Mammary epithelial cell (primary cell): ENCODE data around the gene CBX5.

Source experiments
- CTCF ChIP-seq, 2 donors: IDR thresholded peaks in 1 of 2; conservative IDR thresholded peaks in 1 of 2; 2 replicates each; pipeline ENCODE4 v1.5.1; 2011 to 2012; ENCODE audit warnings: inconsistent platforms in 2 of 2, low read length in 2 of 2, mild to moderate bottlenecking in 2 of 2, control low read depth in 1 of 2, low read depth in 1 of 2; ENCODE audit not compliant: insufficient read depth in 1 of 2; ENCODE audit errors: extremely low read depth in 1 of 2
- EZH2 ChIP-seq: IDR thresholded peaks from 2 replicates; pipeline ENCODE4 v1.6.1; 2012; ENCODE audit warnings: low read length, inconsistent platforms, borderline replicate concordance

GRCh38 chr12:54201001-54201794 lies 78.7 kb downstream of the CBX5 start:
- no peak for TF ChIP-seq EZH2
- peak; percentile 95 to 99 for TF ChIP-seq CTCF (conservative IDR thresholded peaks at IDR 0.05 in 1 of 2, IDR thresholded peaks at IDR 0.05 in 1 of 2; ENCODE audit: extremely low read depth in 1 of 2, insufficient read depth in 1 of 2, low read depth in 1 of 2, low read length in 2 of 2)
